H1 (cell line): ENCODE data around the gene PRKCH. TPM values are rescaled to one million over a fixed set of nuclear protein-coding genes. Genes with fewer than 3 reads are reported as not detected.

Experiments used
- BCL11A ChIP-seq, 2 experiments: IDR thresholded peaks; one replicate each; pipeline ENCODE4 v1.6.1; 2011; ENCODE audit warnings: low read depth in 2 of 2, low read length in 2 of 2, mild to moderate bottlenecking in 2 of 2
- CEBPB ChIP-seq: IDR thresholded peaks from 2 replicates; pipeline ENCODE4 v1.6.1; 2012; ENCODE audit warnings: low read depth, low read length
- CHD2 ChIP-seq: IDR thresholded peaks from 2 replicates; pipeline ENCODE4 v1.6.1; 2012; ENCODE audit warnings: low read length, improper control_type of control experiment
- CHD7 ChIP-seq: fragments of 300-600 bp; sonication (generic); IDR thresholded peaks from 2 replicates; pipeline ENCODE4 v1.7.1; 2012; ENCODE audit warnings: low read length, moderate library complexity, mild to moderate bottlenecking, inconsistent platforms; ENCODE audit not compliant: insufficient replicate concordance
- JUND ChIP-seq: IDR thresholded peaks from 2 replicates; pipeline ENCODE4 v1.6.1; 2011; ENCODE audit warnings: mild to moderate bottlenecking, improper control_type of control experiment, low read length
- NANOG ChIP-seq: IDR thresholded peaks from 2 replicates; pipeline ENCODE4 v1.6.1; 2011; ENCODE audit warnings: low read length, low read depth, mild to moderate bottlenecking, inconsistent platforms; ENCODE audit not compliant: insufficient read depth, poor library complexity, severe bottlenecking
- polyA plus RNA-seq, 7 experiments: library from polyadenylated mRNA; depleted of rRNA in 3 of 7; stranded (reverse) in 5 of 7; unstranded in 2 of 7; fragments of >200 nt in 5 of 7; fragments of 200-250 nt in 2 of 7; gene quantifications; 1 replicate in 5 of 7; 2 replicates in 1 of 7; 4 replicates in 1 of 7; pipeline versions ENCODE4 v1.2.1 to v1.2.3, GENCODE V29; 2011 to 2013; ENCODE audit warnings: missing spikeins in 2 of 7, mixed read lengths in 2 of 7
- total RNA-seq: library from RNA; stranded (reverse); fragmentation: NEBNext Ultra II Directional; extraction: Animal tissue kit (Norgen Biotek cat#: 25700); gene quantifications from 2 replicates; pipeline ENCODE4 v1.2.1, GENCODE V29; 2021

Gene PRKCH
- total and polyA plus RNA-seq, 2 of the 8 experiments (the other 6 are each of a cell fraction or from before 2014, with no cell fraction given), result 6.4 to 7.0 TPM

- TF ChIP-seq CHD7 (no peak), CHD2 (no peak), BCL11A (IDR thresholded peaks at IDR 0.05; ENCODE audit: low read depth in 2 of 2, low read length in 2 of 2) (no peak), NANOG (no peak), JUND (no peak), CEBPB (no peak)
Measured at GRCh38 chr14:61586544-61587055, 265.2 kb downstream of the PRKCH start (continued).
